SK-N-SH treated with all-trans-retinoic acid at 6 μM for 48 hours (cell line): Measurements from ENCODE around the gene PBX4.

Source experiments
- ATAC-seq: fragments of 200-7000 bp; cut with Tn5 transposase; 3 replicates; pipeline ENCODE4 v1.9.1; 2020; ENCODE audit warnings: mild to moderate bottlenecking, moderate library complexity
- ARNTL ChIP-seq: fragments of 450-650 bp; formaldehyde crosslinking; IDR thresholded peaks from 2 replicates; pipeline ENCODE4 v1.5.0; 2020; ENCODE audit warnings: low read depth, mild to moderate bottlenecking, moderate library complexity, borderline replicate concordance
- BACH2 ChIP-seq: fragments of 250-450 bp; sonication (Bioruptor Pico); IDR thresholded peaks from 2 replicates; pipeline ENCODE4 v1.9.0; 2021; ENCODE audit warnings: mild to moderate bottlenecking, borderline replicate concordance
- CREB5 ChIP-seq: fragments of 250-450 bp; sonication (Bioruptor Pico); IDR thresholded peaks from 2 replicates; pipeline ENCODE4 v1.5.1; 2020; ENCODE audit warnings: low read depth, mild to moderate bottlenecking, moderate library complexity
- ESRRG ChIP-seq: fragments of 250-450 bp; sonication (Bioruptor Pico); IDR thresholded peaks from 2 replicates; pipeline ENCODE4 v1.6.1; 2021; ENCODE audit warnings: mild to moderate bottlenecking
- GLIS3 ChIP-seq: fragments of 250-450 bp; sonication (Bioruptor Pico); IDR thresholded peaks from 2 replicates; pipeline ENCODE4 v1.5.0; 2020; ENCODE audit warnings: mild to moderate bottlenecking, moderate library complexity
- ISL1 ChIP-seq: fragments of 250-450 bp; sonication (Bioruptor Pico); IDR thresholded peaks from 2 replicates; pipeline ENCODE4 v2.1.2; 2022; ENCODE audit warnings: mild to moderate bottlenecking, moderate library complexity
- OSR1 ChIP-seq: fragments of 250-450 bp; sonication (Bioruptor Pico); IDR thresholded peaks from 2 replicates; pipeline ENCODE4 v1.8.0; 2022; ENCODE audit warnings: moderate library complexity, mild to moderate bottlenecking, inconsistent platforms
- PATZ1 ChIP-seq: fragments of 250-450 bp; sonication (Bioruptor Pico); IDR thresholded peaks from 2 replicates; pipeline ENCODE4 v1.8.0; 2020; ENCODE audit warnings: mild to moderate bottlenecking, moderate library complexity, borderline replicate concordance
- POU6F1 ChIP-seq: fragments of 250-450 bp; sonication (Bioruptor Pico); IDR thresholded peaks from 2 replicates; pipeline ENCODE4 v1.8.0; 2021; ENCODE audit warnings: low read depth, mild to moderate bottlenecking, moderate library complexity, borderline replicate concordance
- PPARA ChIP-seq: fragments of 250-450 bp; sonication (Bioruptor Pico); IDR thresholded peaks from 2 replicates; pipeline ENCODE4 v1.5.0; 2020; ENCODE audit warnings: mild to moderate bottlenecking, borderline replicate concordance
- RARB ChIP-seq: fragments of 250-450 bp; sonication (Bioruptor Pico); IDR thresholded peaks from 2 replicates; pipeline ENCODE4 v1.8.0; 2021; ENCODE audit warnings: mild to moderate bottlenecking, moderate library complexity
- SNAI2 ChIP-seq: fragments of 250-450 bp; sonication (Bioruptor Pico); IDR thresholded peaks from 2 replicates; pipeline ENCODE4 v1.5.0; 2020; ENCODE audit warnings: mild to moderate bottlenecking, moderate library complexity
- TCF4 ChIP-seq: fragments of 250-450 bp; sonication (Bioruptor Pico); IDR thresholded peaks from 2 replicates; pipeline ENCODE4 v1.8.0; 2021; ENCODE audit warnings: mild to moderate bottlenecking, moderate library complexity, borderline replicate concordance
- TOX ChIP-seq: fragments of 250-450 bp; sonication (Bioruptor Pico); IDR thresholded peaks from 2 replicates; pipeline ENCODE4 v1.8.0; 2021; ENCODE audit warnings: mild to moderate bottlenecking, moderate library complexity, borderline replicate concordance
- TSHZ2 ChIP-seq: fragments of 250-450 bp; sonication (Bioruptor Pico); IDR thresholded peaks from 2 replicates; pipeline ENCODE4 v1.5.0; 2020; ENCODE audit warnings: mild to moderate bottlenecking, moderate library complexity
- ZC3H10 ChIP-seq: fragments of 250-450 bp; sonication (Bioruptor Pico); IDR thresholded peaks from 2 replicates; pipeline ENCODE4 v1.5.1; 2021; ENCODE audit warnings: mild to moderate bottlenecking, moderate library complexity
- ZFP30 ChIP-seq: fragments of 450-650 bp; formaldehyde crosslinking; IDR thresholded peaks from 2 replicates; pipeline ENCODE4 v1.5.0; 2022; ENCODE audit warnings: mild to moderate bottlenecking, moderate library complexity
- ZNF565 ChIP-seq: fragments of 450-650 bp; formaldehyde crosslinking; conservative IDR thresholded peaks from 2 replicates; pipeline ENCODE4 v1.5.0; 2020; ENCODE audit warnings: low read depth, mild to moderate bottlenecking, moderate library complexity
- ZNF70 ChIP-seq: fragments of 450-650 bp; formaldehyde crosslinking; IDR thresholded peaks from 2 replicates; pipeline ENCODE4 v1.5.0; 2020; ENCODE audit warnings: mild to moderate bottlenecking, moderate library complexity
- ZNF8 ChIP-seq: fragments of 450-650 bp; formaldehyde crosslinking; IDR thresholded peaks from 2 replicates; pipeline ENCODE4 v1.5.0; 2020; ENCODE audit warnings: mild to moderate bottlenecking, moderate library complexity
- TF ChIP-seq, protein P1 (sequence below): fragments of 250-450 bp; sonication (Bioruptor Pico); IDR thresholded peaks from 2 replicates; pipeline ENCODE4 v1.5.1; 2021; ENCODE audit warnings: mild to moderate bottlenecking, moderate library complexity

Gene PBX4

DNA sequence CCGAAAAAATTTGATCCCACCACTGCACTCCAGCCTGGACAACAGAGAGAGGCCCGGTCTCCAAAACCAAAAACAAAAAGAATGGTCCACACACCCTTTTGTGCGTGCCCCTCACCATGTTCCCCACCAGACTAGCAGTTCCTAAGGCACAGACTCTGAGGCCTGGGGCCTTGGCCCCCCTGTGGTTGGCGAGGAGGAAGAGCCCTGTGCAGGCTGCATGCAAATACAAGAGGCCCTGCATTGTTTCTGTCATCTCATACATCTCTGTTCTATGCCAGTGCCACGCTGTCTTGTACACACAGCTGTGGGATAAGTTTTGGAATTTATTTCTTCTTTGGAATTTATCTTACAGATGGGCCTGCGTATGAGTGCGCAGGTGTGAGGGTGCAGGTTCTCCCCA, 94.4 kb downstream of the PBX4 start:
- no peak for ATAC-seq
- TF ChIP-seq ARNTL (CRISPR knock-in tag) = no peak
- TF ChIP-seq, protein P1, sequence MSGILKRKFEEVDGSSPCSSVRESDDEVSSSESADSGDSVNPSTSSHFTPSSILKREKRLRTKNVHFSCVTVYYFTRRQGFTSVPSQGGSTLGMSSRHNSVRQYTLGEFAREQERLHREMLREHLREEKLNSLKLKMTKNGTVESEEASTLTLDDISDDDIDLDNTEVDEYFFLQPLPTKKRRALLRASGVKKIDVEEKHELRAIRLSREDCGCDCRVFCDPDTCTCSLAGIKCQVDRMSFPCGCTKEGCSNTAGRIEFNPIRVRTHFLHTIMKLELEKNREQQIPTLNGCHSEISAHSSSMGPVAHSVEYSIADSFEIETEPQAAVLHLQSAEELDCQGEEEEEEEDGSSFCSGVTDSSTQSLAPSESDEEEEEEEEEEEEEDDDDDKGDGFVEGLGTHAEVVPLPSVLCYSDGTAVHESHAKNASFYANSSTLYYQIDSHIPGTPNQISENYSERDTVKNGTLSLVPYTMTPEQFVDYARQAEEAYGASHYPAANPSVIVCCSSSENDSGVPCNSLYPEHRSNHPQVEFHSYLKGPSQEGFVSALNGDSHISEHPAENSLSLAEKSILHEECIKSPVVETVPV = no peak
- TF ChIP-seq PATZ1 = no peak
- TF ChIP-seq ZC3H10 (CRISPR knock-in tag) = no peak
- TF ChIP-seq TSHZ2 = no peak
- no peak for TF ChIP-seq SNAI2 (CRISPR knock-in tag)
- TF ChIP-seq GLIS3 (CRISPR knock-in tag) = no peak
- no peak for TF ChIP-seq POU6F1 (CRISPR knock-in tag)
- TF ChIP-seq TOX (CRISPR knock-in tag) = no peak
- no peak for TF ChIP-seq ESRRG
- no peak for TF ChIP-seq TCF4 (CRISPR knock-in tag)
- no peak for TF ChIP-seq BACH2 (CRISPR knock-in tag)
- no peak for TF ChIP-seq ZNF70 (CRISPR knock-in tag)
- TF ChIP-seq ZFP30 (CRISPR knock-in tag) = no peak
- TF ChIP-seq ZNF8 (CRISPR knock-in tag) = no peak
- TF ChIP-seq PPARA (CRISPR knock-in tag) = no peak
- TF ChIP-seq OSR1 (CRISPR knock-in tag) = no peak
- no peak for TF ChIP-seq ISL1 (CRISPR knock-in tag)
- no peak for TF ChIP-seq CREB5 (CRISPR knock-in tag)

DNA sequence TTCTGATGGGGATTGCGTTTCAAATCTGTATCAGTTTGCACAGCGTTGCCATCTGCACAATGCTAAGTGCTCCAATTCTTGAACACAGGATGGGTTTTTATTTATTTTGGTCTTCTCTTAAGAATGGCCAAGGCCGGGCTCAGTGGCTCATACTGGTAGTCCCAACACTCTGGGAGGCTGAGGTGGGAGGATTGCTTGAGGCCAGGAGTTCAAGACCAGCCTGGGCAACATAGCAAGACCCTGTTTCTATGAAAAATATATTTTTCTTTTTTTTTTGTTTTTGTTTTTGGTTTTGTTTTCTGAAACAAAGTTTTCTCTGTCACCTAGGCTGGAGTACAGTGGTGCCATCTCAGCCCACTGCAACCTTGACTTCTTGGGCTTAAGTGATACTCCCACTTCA, 95.3 kb downstream of the PBX4 start:
- ATAC-seq = no peak
- TF ChIP-seq TCF4 (CRISPR knock-in tag) (no peak), ZNF70 (CRISPR knock-in tag) (no peak), ZNF565 (CRISPR knock-in tag) (no peak), ESRRG (no peak), RARB (CRISPR knock-in tag) (no peak), ISL1 (CRISPR knock-in tag) (no peak), TSHZ2 (no peak), ZC3H10 (CRISPR knock-in tag) (no peak), SNAI2 (CRISPR knock-in tag) (no peak), BACH2 (CRISPR knock-in tag) (no peak), ARNTL (CRISPR knock-in tag) (no peak), TOX (CRISPR knock-in tag) (no peak)
